GM19240 (cell line): ENCODE measurements around the gene FPGS.
"Not testable (repeated sequence)": the region's sequence is repeated elsewhere in the genome, so short reads cannot be mapped to it uniquely, and the experiment has no call there.

Experiments
- DNase-seq: peaks from one replicate; pipeline ENCODE4 v3.0.0; 2011; ENCODE audit warnings: low spot score; ENCODE audit not compliant: insufficient read length

The FPGS gene

DNA sequence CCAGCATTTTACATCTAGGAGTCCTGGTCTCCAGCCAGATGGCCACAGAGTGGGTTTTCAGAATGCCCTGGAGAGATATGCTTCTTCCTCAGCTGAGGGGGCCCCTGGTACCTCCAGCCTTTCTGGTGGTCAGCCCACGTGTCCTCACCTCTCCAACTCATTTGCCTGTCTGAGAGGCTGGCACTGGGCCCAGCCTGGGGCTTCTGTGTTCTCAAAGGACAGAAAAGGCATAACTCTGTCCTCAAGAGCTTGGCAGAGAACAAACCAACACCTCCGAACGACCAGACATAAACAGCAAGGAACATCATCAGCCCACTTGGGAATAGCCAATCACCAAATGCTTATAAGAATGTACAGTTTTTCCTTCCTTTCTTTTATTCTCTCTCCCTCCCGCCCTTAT, 34.7 kb downstream of the FPGS start:
- no peak for DNase-seq

DNA sequence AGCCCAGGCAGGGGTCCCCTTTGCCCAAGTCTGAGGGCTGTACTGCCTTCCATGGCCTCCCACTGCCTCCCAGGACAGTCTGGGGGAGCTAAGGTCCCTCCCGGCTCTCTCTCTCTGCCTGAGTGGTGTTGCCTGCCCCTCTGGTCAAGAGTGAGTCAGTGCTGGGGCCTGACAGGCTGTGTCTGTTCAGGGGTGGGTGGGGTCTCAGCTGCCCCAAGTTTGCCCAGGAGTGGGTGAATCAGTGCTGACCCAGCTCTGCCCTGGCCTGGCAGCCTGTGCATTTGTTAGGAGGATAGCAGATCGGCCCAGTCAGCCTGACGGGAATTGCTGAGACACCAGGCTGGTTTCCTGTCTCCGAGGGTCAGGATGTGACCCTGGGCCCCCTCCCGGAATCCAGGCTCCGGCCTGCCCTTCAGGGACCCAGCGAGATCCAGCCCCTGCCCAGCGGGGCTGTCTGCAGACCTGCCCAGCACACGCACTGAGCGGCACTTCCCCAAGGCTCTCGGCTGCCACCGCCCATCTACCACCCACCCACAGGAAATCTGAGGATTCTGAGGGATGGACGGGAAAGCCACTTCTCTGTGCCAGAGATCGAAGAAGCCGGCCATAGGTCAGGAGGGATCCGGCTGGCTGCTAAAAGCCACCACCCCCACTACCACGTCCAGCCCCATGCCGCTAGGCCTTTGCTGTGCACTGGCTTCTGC, 35.8 kb downstream of the FPGS start:
- DNase-seq: no peak

- no peak for DNase-seq
Observed at GRCh38 chr9:127841087-127841835, 38.6 kb downstream of the FPGS start.

GRCh38 chr9:127844821-127845359, 42.2 kb downstream of the FPGS start:
- DNase-seq: no peak

- not testable (repeated sequence) for DNase-seq
Observed at GRCh38 chr9:127845619-127846018, 42.9 kb downstream of the FPGS start.

- no peak for DNase-seq
Observed at GRCh38 chr9:127846443-127847177, 43.9 kb downstream of the FPGS start.

- DNase-seq: no peak
Observed at GRCh38 chr9:127847178-127847510, 44.5 kb downstream of the FPGS start.

GRCh38 chr9:127847833-127848755, 45.4 kb downstream of the FPGS start:
- DNase-seq: no peak

GRCh38 chr9:127848756-127849504, 46.2 kb downstream of the FPGS start:
- DNase-seq: no peak

GRCh38 chr9:127850286-127850830, 47.7 kb downstream of the FPGS start:
- no peak for DNase-seq

DNA sequence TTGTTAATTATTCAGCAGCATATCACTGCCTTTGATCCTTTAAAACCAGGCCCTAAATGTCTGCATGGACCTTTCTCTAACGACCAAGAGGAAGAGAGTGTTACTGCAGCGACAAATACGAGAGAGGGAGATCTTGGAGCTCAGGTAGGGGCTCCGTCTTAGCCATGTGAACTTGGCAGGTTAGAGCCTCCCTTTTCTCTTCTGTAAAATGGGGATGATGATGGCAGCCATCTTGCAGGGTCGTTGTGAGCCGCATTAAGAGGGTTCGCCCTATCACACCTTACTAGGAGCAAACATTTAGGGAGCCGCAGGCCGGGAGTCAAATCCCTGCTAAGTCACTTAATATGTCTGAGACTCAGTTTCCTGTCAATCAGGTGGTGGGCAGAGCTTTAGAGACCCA, 50.1 kb downstream of the FPGS start:
- DNase-seq: no peak

GRCh38 chr9:127853312-127854183, 50.9 kb downstream of the FPGS start:
- no peak for DNase-seq

DNA sequence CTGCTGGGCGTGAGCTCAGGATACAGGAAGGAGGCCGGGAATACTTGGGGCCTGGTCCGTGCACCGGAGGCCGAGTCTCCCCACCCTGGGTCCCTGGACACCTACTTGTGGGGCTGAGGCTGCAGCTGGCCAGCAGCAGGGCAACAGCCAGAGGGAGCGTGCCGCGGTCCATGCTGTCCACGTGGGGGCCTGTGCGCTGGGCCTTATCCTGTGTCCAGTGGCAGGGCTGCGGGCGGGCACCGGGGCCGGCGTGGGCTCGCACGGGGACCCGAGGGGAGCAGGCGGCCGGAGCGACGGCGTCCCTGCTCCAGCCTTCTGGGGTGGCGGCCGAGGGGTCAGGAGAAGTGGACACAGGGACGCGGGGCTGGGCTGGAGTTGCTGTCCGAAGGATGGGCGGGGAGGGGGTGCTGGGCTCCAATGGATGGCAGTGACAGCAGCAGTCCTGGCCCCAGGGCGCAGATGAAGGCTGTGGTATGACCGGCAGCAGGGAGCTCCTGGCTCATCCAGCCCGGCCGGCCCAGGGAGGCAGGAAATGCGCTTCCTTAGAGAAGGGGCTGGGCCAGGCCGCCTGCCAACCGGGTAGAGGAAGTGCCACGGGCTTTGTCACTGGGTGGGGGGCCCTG, 51.6 kb downstream of the FPGS start, which contains the start of gene ENG:
Gene ENG, minus strand, starts transcription at position 475 of the 623 bp plus-strand sequence. Its CDS starts 303 bp downstream, at position 172.
- no peak for DNase-seq

GRCh38 chr9:127854960-127855359, 52.3 kb downstream of the FPGS start:
- DNase-seq: no peak

DNA sequence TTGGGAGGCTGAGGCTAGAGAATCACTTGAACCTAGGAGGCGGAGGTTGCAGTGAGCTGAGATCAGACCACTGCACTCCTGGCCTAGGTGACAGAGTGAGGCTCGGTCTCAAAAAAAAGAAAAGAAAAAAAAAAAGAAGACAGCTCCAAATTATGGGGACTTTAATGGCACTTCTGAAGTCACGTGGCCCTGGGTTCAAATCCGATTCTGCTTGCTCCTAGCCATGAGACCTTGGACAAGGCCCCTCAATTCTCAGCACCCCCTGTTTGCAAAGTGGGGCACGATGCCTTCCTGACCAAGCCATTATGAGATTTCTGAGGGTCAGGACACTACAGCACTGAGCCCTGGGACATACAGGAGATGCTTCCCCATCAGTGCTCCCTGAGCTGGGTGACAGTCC, 52.8 kb downstream of the FPGS start:
- DNase-seq: no peak

GRCh38 chr9:127856094-127856728, 53.5 kb downstream of the FPGS start:
- no peak for DNase-seq

- DNase-seq: no peak
Observed at GRCh38 chr9:127856729-127857116, 54.0 kb downstream of the FPGS start.

- DNase-seq: no peak
Observed at GRCh38 chr9:127857278-127857677, 54.6 kb downstream of the FPGS start.
